ENCODE measurements around the gene VPS26B. TPM values are rescaled to one million over a fixed set of nuclear protein-coding genes. Genes with fewer than 3 reads are reported as not detected.
"Not testable (repeated sequence)": the region's sequence is repeated elsewhere in the genome, so short reads cannot be mapped to it uniquely, and the experiment has no call there.

Gene VPS26B
- total RNA-seq, 2 experiments from 2014 or later = 39.8 to 42.3 TPM

DNA sequence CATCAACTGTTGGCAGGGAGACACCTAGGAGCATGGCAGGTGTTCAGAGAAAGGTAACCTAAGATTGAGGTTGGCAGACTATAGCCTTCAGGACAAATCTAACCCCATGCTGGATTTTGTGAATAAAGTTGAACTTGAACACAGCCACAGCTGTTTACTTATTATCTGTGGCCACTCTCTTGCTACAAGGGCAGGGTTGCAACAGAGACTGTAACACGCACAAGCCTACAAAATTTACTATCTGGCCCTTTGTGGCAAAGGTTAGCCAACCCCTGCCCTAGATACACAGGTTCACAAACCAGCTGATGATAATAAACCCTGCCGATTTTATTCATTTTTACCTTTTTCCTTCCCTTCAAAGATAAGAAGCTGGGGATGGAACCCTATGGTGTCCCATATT is 26.2 kb downstream of the VPS26B start:
- DNase-seq = no peak
- Mint-ChIP-seq H3K27ac (no peak overlapping the region), H3K4me1 (ENCODE audit: low read depth) (peaks cover 26% of the 10 kb centered on the region), H3K36me3 (ENCODE audit: low read depth) (peaks cover 11% of the 10 kb centered on the region), H3K27me3 (ENCODE audit: low read depth) (no peaks in the 10 kb centered on the region), H3K9me3 (no peaks in the 10 kb centered on the region), H3K4me3 (no peak overlapping the region)
- intact Hi-C loops (cut with micrococcal nuclease) = loop anchor here (5.0 kb wide), 1 partner anchor 303 kb away; no protein-coding TSS in a partner anchor
- CTCF ChIA-PET = interaction anchor here (0.6 to 5.6 kb wide), 4 partner anchors 11 to 89 kb away, joined by 3 to 25 read pairs (median 4); no protein-coding TSS in a partner anchor

DNA sequence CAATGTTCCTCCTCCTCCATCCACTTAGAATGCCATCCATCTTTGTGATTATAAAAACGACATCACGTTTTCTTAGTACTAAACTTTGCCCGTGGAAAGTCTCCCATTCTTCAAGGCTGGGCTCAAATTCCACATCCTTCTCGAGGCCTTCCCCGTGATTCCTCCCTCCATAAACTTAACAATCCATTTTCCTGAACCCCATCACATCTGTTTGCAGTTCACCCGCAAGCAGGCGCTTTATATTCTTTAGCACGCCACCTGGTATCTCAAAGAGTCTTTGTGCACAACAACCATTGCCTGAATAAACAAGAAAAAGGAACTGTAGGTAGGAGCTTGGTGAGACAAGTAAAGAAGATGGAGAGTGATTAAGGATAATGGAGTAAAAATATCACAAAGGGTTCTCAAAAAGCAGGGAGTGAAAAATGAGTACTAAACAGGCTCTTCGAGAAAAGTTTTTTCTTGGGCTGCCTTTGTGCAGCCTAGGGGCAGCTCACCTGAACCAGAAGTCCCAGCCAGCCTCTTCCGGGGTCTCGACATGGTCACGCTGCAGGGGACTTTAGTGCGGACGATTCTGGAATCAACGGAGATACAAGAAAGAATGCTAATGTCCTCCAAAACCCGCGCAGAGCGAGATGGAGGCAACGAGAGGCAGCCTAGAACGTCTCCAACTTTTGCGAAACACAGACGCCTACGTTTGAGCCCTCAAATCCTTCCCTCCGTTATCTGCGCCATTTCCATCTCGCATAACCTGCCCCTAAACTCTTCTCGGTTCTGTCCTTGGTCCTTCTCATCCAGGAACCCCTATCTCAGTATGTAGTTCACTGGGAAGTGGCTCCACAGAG is 28.1 kb downstream of the VPS26B start:
- H3K27ac Mint-ChIP-seq = peak overlapping the region; percentile 54
- CTCF ChIA-PET = interaction anchor here (0.9 to 5.6 kb wide), 4 partner anchors 9 to 80 kb away, joined by 3 to 25 read pairs (median 5); partner anchors contain the start of gene GLB1L3
- intact Hi-C loops (cut with micrococcal nuclease) = loop anchor here (1.0 to 5.0 kb wide), 5 partner anchors 23 to 324 kb away; partner anchors contain the start of genes GLB1L2 and VPS26B
- H3K27me3 Mint-ChIP-seq (ENCODE audit: low read depth) = no peaks in the 10 kb centered on the region
- peak overlapping the region; percentile 90 for H3K4me3 Mint-ChIP-seq
- H3K36me3 Mint-ChIP-seq (ENCODE audit: low read depth) = peaks cover 4% of the 10 kb centered on the region
- peaks cover 26% of the 10 kb centered on the region for H3K4me1 Mint-ChIP-seq (ENCODE audit: low read depth)
- no peaks in the 10 kb centered on the region for H3K9me3 Mint-ChIP-seq
- peak; percentile 53 for DNase-seq

DNA sequence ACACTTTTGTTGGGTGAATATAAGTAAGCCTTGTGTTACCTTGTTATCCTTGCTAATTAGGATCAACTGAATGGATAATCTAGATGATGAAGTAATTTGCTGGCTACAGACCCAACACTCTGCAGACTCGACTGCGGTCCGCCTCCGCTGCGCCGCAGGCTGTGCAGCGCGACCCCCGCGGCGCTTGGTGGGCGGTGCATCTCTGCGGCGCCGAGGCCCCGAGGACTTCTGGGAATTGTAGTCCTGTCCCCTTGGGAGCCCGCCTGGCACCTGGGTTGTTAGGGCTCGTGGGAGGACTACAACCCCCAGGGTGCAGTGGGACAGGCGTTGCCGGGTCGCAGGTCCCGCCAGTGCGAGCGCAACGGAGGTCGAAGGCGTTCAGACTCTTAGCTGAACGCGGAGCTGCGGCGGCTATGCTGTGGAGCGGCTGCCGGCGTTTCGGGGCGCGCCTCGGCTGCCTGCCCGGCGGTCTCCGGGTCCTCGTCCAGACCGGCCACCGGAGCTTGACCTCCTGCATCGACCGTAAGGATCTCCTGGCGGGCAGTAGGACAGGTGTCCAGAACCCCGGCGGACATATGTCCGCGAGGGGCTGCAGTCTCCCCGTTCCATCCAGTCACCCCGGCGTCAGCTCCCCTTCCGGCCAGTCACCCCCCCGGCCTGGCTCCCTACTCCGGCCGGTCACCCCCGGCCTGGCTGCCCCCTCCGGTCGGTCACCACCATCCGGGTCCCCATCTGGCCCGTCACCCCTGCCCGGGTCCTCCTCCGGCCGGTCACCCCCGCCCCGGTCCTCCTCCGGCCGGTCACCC is 28.9 kb downstream of the VPS26B start, which contains the start of the genes ACAD8 and THYN1:
Gene ACAD8 (plus strand): TSS at position 381 of the 806 bp plus-strand sequence. CDS start 33 bp downstream, at position 414.
Gene THYN1 (minus strand): TSS at position 165 of the 806 bp plus-strand sequence. CDS start 470 bp downstream, outside the sequence.
- H3K36me3 Mint-ChIP-seq (ENCODE audit: low read depth) = peaks cover 7% of the 10 kb centered on the region
- H3K4me3 Mint-ChIP-seq = peak within 1 kb of the TSS; percentile 90
- DNase-seq = peak; percentile 97
- no peaks in the 10 kb centered on the region for H3K9me3 Mint-ChIP-seq
- peaks cover 26% of the 10 kb centered on the region for H3K4me1 Mint-ChIP-seq (ENCODE audit: low read depth)
- H3K27me3 Mint-ChIP-seq (ENCODE audit: low read depth) = no peaks in the 10 kb centered on the region
- CTCF ChIA-PET = interaction anchor here (0.9 to 5.6 kb wide), 4 partner anchors 9 to 23 kb away, joined by 3 to 25 read pairs (median 4); partner anchors contain the start of gene GLB1L3
- peak within 1 kb of the TSS; percentile 54 for H3K27ac Mint-ChIP-seq
- intact Hi-C loops (cut with micrococcal nuclease) = loop anchor here (1.0 to 5.0 kb wide), 5 partner anchors 22 to 325 kb away; partner anchors contain the start of genes GLB1L2 and VPS26B

DNA sequence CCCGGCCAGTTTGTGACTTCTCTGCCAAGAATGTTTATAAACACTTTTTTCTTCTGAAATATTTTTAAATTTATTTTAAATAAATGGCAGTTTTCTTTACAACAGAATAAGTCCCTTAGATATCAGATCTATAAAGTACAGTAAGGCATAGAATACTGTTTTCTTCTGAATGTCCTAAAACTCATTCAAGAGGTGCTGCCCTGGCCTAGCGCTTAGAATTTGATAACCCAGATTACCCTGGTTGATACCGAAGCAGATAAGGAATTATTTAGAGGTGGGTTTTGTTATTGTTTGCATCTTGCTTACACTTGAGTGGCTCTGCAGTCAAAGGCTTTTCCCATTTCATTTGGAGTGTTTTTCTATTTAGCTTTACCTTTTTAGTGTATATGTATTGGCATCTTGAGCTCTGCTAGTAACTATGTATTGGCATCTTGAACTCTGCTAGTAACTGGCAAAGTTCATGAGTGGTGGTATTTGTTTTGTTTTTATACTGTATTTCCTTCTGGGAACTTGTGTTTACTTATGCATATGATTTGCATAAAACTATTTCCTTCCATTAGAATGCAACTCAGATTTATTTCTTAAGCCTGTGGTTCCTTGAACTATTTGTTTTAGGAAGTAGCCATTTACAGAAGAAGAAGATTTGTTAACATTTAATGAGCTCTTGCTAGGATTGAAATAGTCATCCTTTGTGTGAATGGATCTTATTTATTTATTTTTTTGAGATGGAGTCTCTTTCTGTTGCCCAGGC is 30.1 kb downstream of the VPS26B start:
- H3K36me3 Mint-ChIP-seq (ENCODE audit: low read depth) = peaks cover 8% of the 10 kb centered on the region
- peaks cover 26% of the 10 kb centered on the region for H3K4me1 Mint-ChIP-seq (ENCODE audit: low read depth)
- H3K4me3 Mint-ChIP-seq = peak overlapping the region; percentile 90
- no peak overlapping the region for H3K27ac Mint-ChIP-seq
- no peaks in the 10 kb centered on the region for H3K9me3 Mint-ChIP-seq
- CTCF ChIA-PET = interaction anchor here (0.6 to 1.3 kb wide), 8 partner anchors 16 to 471 kb away, joined by 3 to 6 read pairs (median 3); partner anchors contain the start of gene GLB1L3
- intact Hi-C loops (cut with micrococcal nuclease) = loop anchor here (5.0 kb wide), 1 partner anchor 307 kb away; no protein-coding TSS in a partner anchor
- no peaks in the 10 kb centered on the region for H3K27me3 Mint-ChIP-seq (ENCODE audit: low read depth)
- no peak for DNase-seq

DNA sequence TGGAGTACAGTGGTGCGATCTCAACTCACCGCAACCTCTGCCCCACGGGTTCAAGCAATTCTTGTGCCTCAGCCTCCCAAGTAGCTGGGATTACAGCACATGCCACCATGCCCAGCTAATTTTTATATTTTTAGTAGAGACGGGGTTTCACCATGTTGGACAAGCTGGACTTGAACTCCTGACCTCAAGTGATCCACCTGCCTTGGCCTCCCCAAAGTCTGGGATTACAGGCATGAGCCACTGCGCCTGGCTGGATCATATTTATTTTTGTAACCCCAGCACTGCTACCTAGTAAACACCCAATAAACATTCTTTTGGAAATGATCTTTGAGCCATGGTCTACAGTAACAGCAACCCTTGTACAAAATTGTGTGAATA is 30.7 kb downstream of the VPS26B start:
- DNase-seq; H3K4me3 Mint-ChIP-seq; H3K27me3 Mint-ChIP-seq (ENCODE audit: low read depth); intact Hi-C loops (cut with micrococcal nuclease); H3K36me3 Mint-ChIP-seq (ENCODE audit: low read depth); H3K27ac Mint-ChIP-seq; H3K9me3 Mint-ChIP-seq: not testable (repeated sequence)
- H3K4me1 Mint-ChIP-seq (ENCODE audit: low read depth) = peaks cover 26% of the 10 kb centered on the region
- CTCF ChIA-PET = interaction anchor here (0.6 to 1.2 kb wide), 6 partner anchors 15 to 471 kb away, joined by 3 to 6 read pairs (median 3); partner anchors contain the start of gene GLB1L3

DNA sequence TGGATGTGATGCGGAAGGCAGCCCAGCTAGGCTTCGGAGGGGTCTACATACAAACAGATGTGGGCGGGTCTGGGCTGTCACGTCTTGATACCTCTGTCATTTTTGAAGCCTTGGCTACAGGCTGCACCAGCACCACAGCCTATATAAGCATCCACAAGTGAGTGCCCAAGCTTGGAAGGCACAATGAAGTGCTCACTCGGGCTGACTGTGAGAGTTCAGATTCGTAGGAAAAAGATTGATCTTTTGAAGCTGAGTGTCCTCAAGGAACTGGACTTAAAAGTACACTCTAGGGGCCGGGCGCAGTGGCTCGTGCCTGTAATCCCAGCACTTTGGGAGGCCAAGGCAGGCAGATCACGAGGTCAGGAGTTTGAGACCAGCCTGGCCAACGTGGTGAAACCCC is 32.6 kb downstream of the VPS26B start:
- Mint-ChIP-seq H3K27me3 (ENCODE audit: low read depth) (no peaks in the 10 kb centered on the region), H3K4me1 (ENCODE audit: low read depth) (peaks cover 18% of the 10 kb centered on the region), H3K4me3 (no peak overlapping the region), H3K36me3 (ENCODE audit: low read depth) (peaks cover 11% of the 10 kb centered on the region), H3K27ac (no peak overlapping the region), H3K9me3 (no peaks in the 10 kb centered on the region)
- no peak for DNase-seq
- CTCF ChIA-PET = interaction anchor here (1.0 kb wide), 1 partner anchor 13 kb away, joined by 3 read pairs; no protein-coding TSS in a partner anchor
- intact Hi-C loops (cut with micrococcal nuclease) = no loop called here

GRCh38 chr11:134258577-134258976 is 34.1 kb downstream of the VPS26B start:
- Mint-ChIP-seq H3K4me3 (no peak overlapping the region), H3K9me3 (no peaks in the 10 kb centered on the region), H3K27ac (no peak overlapping the region), H3K27me3 (ENCODE audit: low read depth) (no peaks in the 10 kb centered on the region), H3K36me3 (ENCODE audit: low read depth) (peaks cover 13% of the 10 kb centered on the region), H3K4me1 (ENCODE audit: low read depth) (peaks cover 14% of the 10 kb centered on the region)
- CTCF ChIA-PET = no interaction called here
- DNase-seq = no peak
- intact Hi-C loops (cut with micrococcal nuclease) = no loop called here

- intact Hi-C loops (cut with micrococcal nuclease) = loop anchor here (5.0 kb wide), 1 partner anchor 187 kb away; no protein-coding TSS in a partner anchor
- H3K27ac Mint-ChIP-seq = no peak overlapping the region
- CTCF ChIA-PET = interaction anchor here (1.6 to 6.1 kb wide), 4 partner anchors 9 to 26 kb away, joined by 5 to 61 read pairs (median 16); partner anchors contain the start of genes ACAD8, GLB1L3 and THYN1
These were observed 36.0 kb downstream of the VPS26B start for GRCh38 chr11:134260503-134260902.

GRCh38 chr11:134260983-134261382 is 36.5 kb downstream of the VPS26B start:
- DNase-seq = no peak
- CTCF ChIA-PET = interaction anchor here (1.6 to 6.1 kb wide), 5 partner anchors 10 to 53 kb away, joined by 5 to 61 read pairs (median 6); partner anchors contain the start of genes ACAD8, GLB1L3 and THYN1
- intact Hi-C loops (cut with micrococcal nuclease) = loop anchor here (5.0 kb wide), 1 partner anchor 186 kb away; no protein-coding TSS in a partner anchor
- Mint-ChIP-seq H3K36me3 (ENCODE audit: low read depth) (peaks cover 13% of the 10 kb centered on the region), H3K27me3 (ENCODE audit: low read depth) (no peaks in the 10 kb centered on the region), H3K4me1 (ENCODE audit: low read depth) (no peaks in the 10 kb centered on the region), H3K27ac (no peak overlapping the region), H3K9me3 (no peaks in the 10 kb centered on the region), H3K4me3 (no peak overlapping the region)

More at GRCh38 chr11:134260503-134260902, 36.0 kb downstream of the VPS26B start:
- H3K9me3 Mint-ChIP-seq = no peaks in the 10 kb centered on the region
- peaks cover under 1% of the 10 kb centered on the region for H3K4me1 Mint-ChIP-seq (ENCODE audit: low read depth)
- H3K36me3 Mint-ChIP-seq (ENCODE audit: low read depth) = peaks cover 13% of the 10 kb centered on the region
- H3K4me3 Mint-ChIP-seq = no peak overlapping the region
- H3K27me3 Mint-ChIP-seq (ENCODE audit: low read depth) = no peaks in the 10 kb centered on the region
- DNase-seq = no peak

DNA sequence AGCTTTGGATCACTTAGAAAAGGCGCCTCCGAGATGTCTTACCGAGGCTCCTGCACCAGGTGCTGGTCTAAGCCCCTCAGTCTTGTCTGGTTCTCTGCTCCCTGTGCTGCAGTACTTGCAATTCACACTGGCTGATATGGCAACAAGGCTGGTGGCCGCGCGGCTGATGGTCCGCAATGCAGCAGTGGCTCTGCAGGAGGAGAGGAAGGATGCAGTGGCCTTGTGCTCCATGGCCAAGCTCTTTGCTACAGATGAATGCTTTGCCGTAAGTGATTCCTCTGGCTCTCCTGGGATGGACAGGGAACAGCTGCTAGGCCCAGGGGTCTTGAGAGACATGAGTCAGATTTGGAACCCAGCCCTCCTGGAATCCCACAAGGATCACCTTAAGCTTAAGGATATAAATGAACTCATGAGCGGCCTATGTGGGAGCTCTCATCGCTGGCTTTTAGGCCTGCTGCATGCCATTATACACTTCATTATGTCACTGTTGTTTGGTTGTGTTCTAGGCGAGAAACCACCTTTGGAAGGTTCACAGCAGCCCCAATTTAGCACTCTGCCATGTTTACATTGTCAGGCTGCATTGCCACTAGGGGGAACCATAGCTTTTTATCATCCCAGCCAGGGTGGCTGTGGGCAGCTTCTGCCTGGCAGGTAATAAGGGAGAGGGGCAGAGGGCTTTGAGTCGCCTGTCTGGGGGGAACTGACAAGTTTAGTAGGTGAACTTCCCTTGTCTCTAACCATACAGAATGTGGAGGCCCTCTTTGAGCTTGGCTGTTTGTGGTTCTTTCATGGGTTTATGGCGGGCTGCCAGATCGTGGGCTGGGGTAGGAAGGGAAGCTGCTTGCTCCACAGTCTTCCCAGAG is 37.4 kb downstream of the VPS26B start:
- H3K27me3 Mint-ChIP-seq (ENCODE audit: low read depth) = no peaks in the 10 kb centered on the region
- no peak overlapping the region for H3K27ac Mint-ChIP-seq
- H3K36me3 Mint-ChIP-seq (ENCODE audit: low read depth) = peaks cover 13% of the 10 kb centered on the region
- peak; percentile 52 for DNase-seq
- H3K9me3 Mint-ChIP-seq = no peaks in the 10 kb centered on the region
- intact Hi-C loops (cut with micrococcal nuclease) = loop anchor here (1.0 to 5.0 kb wide), 3 partner anchors 13 to 185 kb away; no protein-coding TSS in a partner anchor
- H3K4me1 Mint-ChIP-seq (ENCODE audit: low read depth) = no peaks in the 10 kb centered on the region
- H3K4me3 Mint-ChIP-seq = no peak overlapping the region
- CTCF ChIA-PET = interaction anchor here (0.5 to 6.1 kb wide), 8 partner anchors 10 to 577 kb away, joined by 3 to 61 read pairs (median 6); partner anchors contain the start of genes ACAD8, GLB1L3 and THYN1
